Ovary (tissue), 3 donors: ENCODE measurements around the gene GJA10.
"Not testable (repeated sequence)": the region's sequence is repeated elsewhere in the genome, so short reads cannot be mapped to it uniquely, and the experiment has no call there.

Experiments
- CTCF ChIP-seq, 3 donors: fragments of 450-650 bp in 2 of 3; fragments of 200-600 bp in 1 of 3; IDR thresholded peaks; one replicate each; pipeline versions ENCODE4 v1.5.1 to v1.8.0; 2016 to 2022; ENCODE audit warnings: antibody characterized with exemption in 3 of 3, mild to moderate bottlenecking in 1 of 3
- EP300 ChIP-seq: sonication (generic); formaldehyde crosslinking; IDR thresholded peaks from one replicate; pipeline ENCODE4 v1.6.1; 2017; ENCODE audit warnings: antibody characterized with exemption
- POLR2A ChIP-seq: fragments of 450-650 bp; IDR thresholded peaks from one replicate; pipeline ENCODE4 v1.6.1; 2017; ENCODE audit warnings: antibody characterized with exemption, mild to moderate bottlenecking, moderate library complexity
- donor health status: DM: no; HTN: no; CAD: no.

- not testable (repeated sequence) for TF ChIP-seq CTCF (IDR thresholded peaks at IDR 0.05); POLR2A; EP300
Observed at GRCh38 chr6:89892577-89892976, 1.7 kb upstream of the GJA10 start.
